Measurements from ENCODE around the gene ZNF140.

The ZNF140 gene
- 14.1 to 50.4 (median 36.5) reads per million in 9 experiments for total RNA-seq

- Mint-ChIP-seq H3K36me3 (ENCODE audit: insufficient read depth) (peaks cover 22% of the 10 kb centered on the region), H3K9me3 (peaks cover 9 to 26% of the 10 kb centered on the region in 2 donors), H3K4me1 (ENCODE audit: low read depth in 2 of 2) (peaks cover 2 to 5% of the 10 kb centered on the region in 2 donors), H3K27ac (no peak within 1 kb of the TSS), H3K4me3 (no peak within 1 kb of the TSS), H3K27me3 (no peaks in the 10 kb centered on the region)
- peak; percentile 66 for ATAC-seq (replicated peaks)
- DNase-seq, result peak; percentile 94 to 95 (median 94)
Measured at GRCh38 chr12:133080368-133081158, at the start of gene ZNF140. Gene ZNF140, plus strand, starts transcription at chr12:133080923. Its CDS starts 398 bp downstream, at chr12:133081321.

DNA sequence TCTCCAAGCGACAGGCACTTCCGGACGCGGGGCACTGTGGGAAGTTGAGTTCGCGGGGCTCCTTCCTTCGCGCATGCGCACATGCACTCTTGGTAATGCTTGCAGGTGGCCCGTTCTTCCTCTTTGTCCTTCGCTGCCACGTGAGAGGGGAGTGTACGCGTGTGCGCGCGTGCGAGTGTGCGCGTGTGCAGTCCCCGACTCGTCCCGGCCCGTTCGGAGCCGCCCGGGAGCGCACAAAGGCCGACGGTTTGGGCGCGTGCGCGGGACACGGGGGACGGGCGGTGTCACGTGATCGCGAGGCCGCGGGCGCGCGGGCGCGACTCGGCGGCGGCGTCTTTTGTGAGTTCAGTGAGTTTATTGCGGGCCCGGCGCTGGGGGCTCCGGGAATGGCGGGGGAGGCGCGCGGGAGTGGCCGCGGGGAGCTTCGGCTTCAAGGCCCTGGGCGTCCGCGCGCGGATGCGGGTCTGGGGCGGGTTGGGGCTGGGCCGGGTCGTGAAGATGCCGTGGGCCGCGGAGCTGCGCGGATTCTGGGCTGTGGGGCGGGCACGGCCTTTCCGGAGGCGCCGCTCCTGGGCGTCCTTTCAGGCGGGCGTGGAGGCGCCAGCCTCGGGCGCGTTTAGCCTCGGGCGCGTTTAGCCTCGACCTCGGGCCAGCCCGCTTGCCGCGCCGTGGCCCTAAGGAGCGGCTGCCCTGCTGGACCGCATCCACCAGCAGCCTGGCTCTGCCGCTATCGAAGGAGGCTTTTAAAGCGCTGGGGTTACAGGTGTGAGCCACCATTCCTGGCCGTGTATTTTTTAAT lies 43.3 kb upstream of the ZNF140 start, which contains the start of gene ZNF84:
Gene ZNF84 (plus strand): TSS at position 303 of the 799 bp plus-strand sequence. CDS start 3,959 bp downstream, outside the sequence.
- Mint-ChIP-seq H3K4me3 (peak within 1 kb of the TSS; percentile 88 to 90), H3K27me3 (peaks cover 0 to 9% of the 10 kb centered on the region in 2 donors), H3K36me3 (ENCODE audit: insufficient read depth) (peaks cover 37% of the 10 kb centered on the region), H3K4me1 (ENCODE audit: low read depth in 2 of 2) (peaks cover 3 to 4% of the 10 kb centered on the region in 2 donors), H3K9me3 (peaks cover 14% of the 10 kb centered on the region in 2 donors), H3K27ac (peak within 1 kb of the TSS; percentile 95 to 97)
- DNase-seq (peak; percentile 93 to 96 (median 95)), ATAC-seq (replicated peaks) (peak; percentile 89)

DNA sequence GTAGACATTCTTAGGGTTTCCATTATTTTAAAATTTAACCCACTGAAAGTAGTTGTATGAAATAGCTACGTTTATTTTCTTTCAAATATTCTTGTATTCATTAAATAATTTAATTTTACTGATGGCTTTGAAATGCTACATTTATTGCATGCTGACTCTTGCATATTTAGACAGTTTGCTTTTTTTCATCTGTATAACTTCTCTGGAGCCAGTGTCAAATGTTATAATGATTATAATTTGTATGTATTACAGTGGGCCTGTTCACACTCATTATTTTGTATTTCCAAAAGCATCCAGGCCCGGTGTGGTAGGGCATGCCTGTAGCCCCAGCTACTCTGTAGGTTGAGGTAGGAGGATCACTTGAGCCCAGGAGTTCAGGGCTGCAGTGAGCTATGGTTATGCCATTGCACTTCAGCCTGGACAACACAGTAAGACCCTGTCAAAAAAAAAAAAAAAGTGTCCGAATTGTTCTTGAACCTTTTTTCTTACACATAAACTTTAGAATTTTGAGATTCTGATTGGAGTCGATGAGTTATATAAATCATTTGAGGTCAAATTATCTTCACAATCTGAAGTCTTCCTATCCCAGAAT lies 42.5 kb upstream of the ZNF140 start:
- Mint-ChIP-seq H3K9me3 (peaks cover 14% of the 10 kb centered on the region in 2 donors), H3K4me1 (ENCODE audit: low read depth in 2 of 2) (peaks cover 3 to 4% of the 10 kb centered on the region in 2 donors), H3K27ac (peak overlapping the region; percentile 95 to 97), H3K27me3 (peaks cover 0 to 9% of the 10 kb centered on the region in 2 donors), H3K36me3 (ENCODE audit: insufficient read depth) (peaks cover 44% of the 10 kb centered on the region), H3K4me3 (peak overlapping the region; percentile 88 to 90)
- ATAC-seq (replicated peaks), result no peak
- no peak for DNase-seq

DNA sequence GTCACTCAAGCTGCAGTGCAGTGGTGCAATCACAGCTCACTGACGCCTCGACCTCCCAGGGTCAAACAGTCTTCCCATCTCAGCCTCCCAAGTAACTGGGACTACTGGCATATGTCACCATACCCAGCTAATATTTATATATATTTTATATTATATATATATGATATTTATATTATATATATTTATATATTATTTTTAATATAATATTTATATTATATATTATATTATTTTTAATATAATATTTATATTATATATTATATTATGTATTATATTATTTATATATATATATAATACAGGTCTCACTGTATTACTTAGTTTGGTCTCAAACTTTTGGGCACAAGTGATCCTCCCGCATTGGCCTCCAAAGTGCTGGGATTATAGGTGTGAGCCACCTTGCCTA lies 34.0 kb upstream of the ZNF140 start:
- H3K27ac Mint-ChIP-seq, result no peak overlapping the region
- ATAC-seq (replicated peaks), result no peak
- peaks cover 69% of the 10 kb centered on the region for H3K36me3 Mint-ChIP-seq (ENCODE audit: insufficient read depth)
- H3K4me3 Mint-ChIP-seq, result peak overlapping the region in 1 of 2 donors; percentile 46
- no peak for DNase-seq
- H3K27me3 Mint-ChIP-seq, result no peaks in the 10 kb centered on the region
- no peaks in the 10 kb centered on the region for H3K4me1 Mint-ChIP-seq (ENCODE audit: low read depth in 2 of 2)
- H3K9me3 Mint-ChIP-seq, result peaks cover 17 to 36% of the 10 kb centered on the region in 2 donors

DNA sequence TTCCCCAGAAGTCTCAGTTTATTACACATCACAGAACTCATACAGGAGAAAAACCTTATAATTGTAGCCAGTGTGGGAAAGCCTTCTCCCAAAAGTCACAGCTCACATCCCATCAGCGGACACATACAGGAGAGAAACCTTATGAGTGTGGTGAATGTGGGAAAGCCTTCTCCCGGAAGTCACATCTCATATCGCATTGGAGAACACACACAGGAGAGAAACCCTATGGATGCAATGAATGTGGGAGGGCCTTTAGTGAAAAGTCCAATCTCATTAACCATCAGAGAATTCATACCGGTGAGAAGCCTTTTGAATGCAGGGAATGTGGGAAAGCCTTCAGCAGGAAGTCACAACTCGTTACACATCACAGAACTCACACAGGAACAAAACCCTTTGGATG lies 23.3 kb upstream of the ZNF140 start:
- Mint-ChIP-seq H3K9me3 (peaks cover 9 to 15% of the 10 kb centered on the region in 2 donors), H3K4me1 (ENCODE audit: low read depth in 2 of 2) (no peaks in the 10 kb centered on the region), H3K27me3 (no peaks in the 10 kb centered on the region), H3K27ac (peak overlapping the region; percentile 64 to 77), H3K36me3 (ENCODE audit: insufficient read depth) (peaks cover 34% of the 10 kb centered on the region), H3K4me3 (no peak overlapping the region)
- ATAC-seq (replicated peaks) (no peak), DNase-seq (no peak)

- Mint-ChIP-seq H3K27ac (peak overlapping the region; percentile 64 to 77), H3K9me3 (peaks cover 6 to 15% of the 10 kb centered on the region in 2 donors), H3K27me3 (no peaks in the 10 kb centered on the region), H3K4me1 (ENCODE audit: low read depth in 2 of 2) (no peaks in the 10 kb centered on the region), H3K36me3 (ENCODE audit: insufficient read depth) (peaks cover 26% of the 10 kb centered on the region), H3K4me3 (no peak overlapping the region)
- no peak for DNase-seq
- no peak for ATAC-seq (replicated peaks)
Measured at GRCh38 chr12:133058203-133059113, 22.3 kb upstream of the ZNF140 start.

GRCh38 chr12:133061954-133062353 lies 18.8 kb upstream of the ZNF140 start:
- H3K36me3 Mint-ChIP-seq (ENCODE audit: insufficient read depth), result peaks cover 9% of the 10 kb centered on the region
- H3K9me3 Mint-ChIP-seq, result peaks cover 4 to 16% of the 10 kb centered on the region in 2 donors
- no peak overlapping the region for H3K4me3 Mint-ChIP-seq
- H3K4me1 Mint-ChIP-seq (ENCODE audit: low read depth in 2 of 2), result no peaks in the 10 kb centered on the region
- H3K27me3 Mint-ChIP-seq, result no peaks in the 10 kb centered on the region
- DNase-seq (no peak), ATAC-seq (replicated peaks) (no peak)
- no peak overlapping the region for H3K27ac Mint-ChIP-seq

GRCh38 chr12:133063556-133063955 lies 17.2 kb upstream of the ZNF140 start:
- H3K36me3 Mint-ChIP-seq (ENCODE audit: insufficient read depth), result peaks cover 3% of the 10 kb centered on the region
- H3K4me1 Mint-ChIP-seq (ENCODE audit: low read depth in 2 of 2), result no peaks in the 10 kb centered on the region
- H3K9me3 Mint-ChIP-seq, result peaks cover 0 to 16% of the 10 kb centered on the region in 2 donors
- no peak overlapping the region for H3K27ac Mint-ChIP-seq
- H3K27me3 Mint-ChIP-seq, result no peaks in the 10 kb centered on the region
- ATAC-seq (replicated peaks) (no peak), DNase-seq (no peak)
- no peak overlapping the region for H3K4me3 Mint-ChIP-seq

DNA sequence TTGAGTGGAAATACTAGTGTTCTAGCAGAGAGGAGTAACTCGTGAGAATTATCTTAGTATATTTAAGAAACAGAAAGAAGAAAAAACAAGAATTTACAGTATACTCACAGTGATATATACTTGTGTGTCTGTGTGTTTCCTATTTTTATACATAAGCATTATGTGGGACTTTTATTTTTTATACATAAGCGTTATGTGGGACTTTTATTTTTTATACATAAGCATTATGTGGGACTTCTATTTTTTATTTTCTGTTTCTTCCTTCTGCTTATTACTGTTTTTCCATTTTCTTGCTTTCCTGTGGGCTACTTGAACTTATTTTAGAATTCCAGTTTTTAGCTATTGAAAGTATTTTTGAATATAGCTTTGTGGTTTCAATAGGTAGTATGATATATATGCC lies 6.9 kb upstream of the ZNF140 start:
- no peaks in the 10 kb centered on the region for H3K4me1 Mint-ChIP-seq (ENCODE audit: low read depth in 2 of 2)
- H3K27ac Mint-ChIP-seq, result no peak overlapping the region
- peaks cover 12 to 28% of the 10 kb centered on the region in 2 donors for H3K9me3 Mint-ChIP-seq
- ATAC-seq (replicated peaks) (no peak), DNase-seq (no peak)
- no peak overlapping the region for H3K4me3 Mint-ChIP-seq
- H3K27me3 Mint-ChIP-seq, result no peaks in the 10 kb centered on the region
- H3K36me3 Mint-ChIP-seq (ENCODE audit: insufficient read depth), result no peaks in the 10 kb centered on the region

DNA sequence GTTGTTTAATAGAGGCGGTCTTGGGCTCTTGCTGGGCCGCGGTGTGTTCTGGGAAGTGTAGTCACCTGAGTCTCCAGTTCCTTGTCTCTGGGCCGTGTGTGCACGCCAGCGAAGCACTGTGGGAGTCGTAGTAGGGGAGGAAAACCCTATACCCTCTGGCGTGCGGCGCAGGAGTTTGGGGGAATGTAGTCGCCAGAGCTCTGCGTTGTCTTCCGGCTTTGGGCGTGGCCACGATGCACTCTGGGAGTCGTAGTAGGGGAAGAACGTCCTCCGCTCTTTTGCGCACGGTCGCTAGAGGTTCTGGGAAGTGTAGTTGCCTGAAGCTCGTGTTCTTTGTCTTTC lies 726 bp upstream of the ZNF140 start:
- DNase-seq (peak in 2 of 3 experiments; percentile 91 to 94), ATAC-seq (replicated peaks) (peak; percentile 74)
- no peaks in the 10 kb centered on the region for H3K27me3 Mint-ChIP-seq
- no peak overlapping the region for H3K27ac Mint-ChIP-seq
- H3K36me3 Mint-ChIP-seq (ENCODE audit: insufficient read depth), result peaks cover 18% of the 10 kb centered on the region
- peaks cover 9 to 26% of the 10 kb centered on the region in 2 donors for H3K9me3 Mint-ChIP-seq
- H3K4me1 Mint-ChIP-seq (ENCODE audit: low read depth in 2 of 2), result peaks cover 2 to 5% of the 10 kb centered on the region in 2 donors
- H3K4me3 Mint-ChIP-seq, result no peak overlapping the region

DNA sequence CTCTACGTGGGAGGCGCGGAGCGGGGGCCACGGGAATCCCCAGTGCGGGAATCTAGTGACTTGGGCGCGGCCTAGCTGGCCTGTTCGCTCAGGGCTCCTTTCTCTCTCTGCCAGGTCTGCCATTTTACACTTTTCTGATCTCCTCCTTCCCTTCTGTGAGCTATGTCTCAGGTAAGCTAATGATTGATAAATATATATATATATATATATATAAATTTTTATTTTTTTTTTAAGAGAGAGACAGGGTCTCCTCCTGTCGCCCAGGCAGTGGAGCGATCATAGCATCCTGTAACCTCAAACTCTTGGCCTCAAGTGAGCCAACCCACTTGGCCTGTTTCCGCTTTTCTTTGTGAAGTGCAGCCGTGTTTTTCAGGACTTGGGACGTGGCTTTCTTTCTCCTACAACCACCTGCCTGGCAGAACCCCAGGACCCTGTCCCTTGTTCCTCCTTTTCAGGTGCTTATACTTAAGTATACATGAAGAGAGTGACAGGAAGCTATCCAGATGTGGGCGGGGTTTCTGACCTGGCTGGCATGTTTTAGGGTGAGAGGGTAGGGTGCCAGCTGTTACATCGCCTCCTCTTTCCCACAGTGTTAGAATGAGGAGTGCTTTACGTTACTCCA lies 547 bp downstream of the ZNF140 start:
- H3K4me1 Mint-ChIP-seq (ENCODE audit: low read depth in 2 of 2), result peaks cover 2 to 5% of the 10 kb centered on the region in 2 donors
- H3K27ac Mint-ChIP-seq, result no peak overlapping the region
- no peaks in the 10 kb centered on the region for H3K27me3 Mint-ChIP-seq
- peaks cover 9 to 26% of the 10 kb centered on the region in 2 donors for H3K9me3 Mint-ChIP-seq
- DNase-seq (no peak), ATAC-seq (replicated peaks) (no peak)
- H3K4me3 Mint-ChIP-seq, result no peak overlapping the region
- H3K36me3 Mint-ChIP-seq (ENCODE audit: insufficient read depth), result peaks cover 24% of the 10 kb centered on the region

- H3K9me3 Mint-ChIP-seq, result peaks cover 9 to 11% of the 10 kb centered on the region in 2 donors
- H3K4me3 Mint-ChIP-seq, result no peak overlapping the region
- peaks cover 37% of the 10 kb centered on the region for H3K36me3 Mint-ChIP-seq (ENCODE audit: insufficient read depth)
- peaks cover 2 to 5% of the 10 kb centered on the region in 2 donors for H3K4me1 Mint-ChIP-seq (ENCODE audit: low read depth in 2 of 2)
- H3K27ac Mint-ChIP-seq, result peak overlapping the region in 1 of 2 donors; percentile 60
- H3K27me3 Mint-ChIP-seq, result no peaks in the 10 kb centered on the region
- DNase-seq (no peak), ATAC-seq (replicated peaks) (no peak)
Measured at GRCh38 chr12:133083345-133083744, 2.6 kb downstream of the ZNF140 start.

Measured in effector memory CD8-positive, alpha-beta T cell (primary cell).